H1 (cell line): ENCODE results near the gene NDRG4. TPM values are rescaled to one million over a fixed set of nuclear protein-coding genes. Genes with fewer than 3 reads are reported as not detected.

Experiments
- EP300 ChIP-seq, 2 experiments: IDR thresholded peaks; 1 replicate in 1 of 2; 2 replicates in 1 of 2; pipeline ENCODE4 v1.6.1; 2011 to 2012; ENCODE audit warnings: low read depth in 2 of 2, low read length in 2 of 2, mild to moderate bottlenecking in 2 of 2, borderline replicate concordance in 1 of 2, inconsistent platforms in 1 of 2, moderate library complexity in 1 of 2
- polyA plus RNA-seq, 7 experiments: library from polyadenylated mRNA; depleted of rRNA in 3 of 7; stranded (reverse) in 5 of 7; unstranded in 2 of 7; fragments of >200 nt in 5 of 7; fragments of 200-250 nt in 2 of 7; gene quantifications; 1 replicate in 5 of 7; 2 replicates in 1 of 7; 4 replicates in 1 of 7; pipeline versions ENCODE4 v1.2.1 to v1.2.3, GENCODE V29; 2011 to 2013; ENCODE audit warnings: missing spikeins in 2 of 7, mixed read lengths in 2 of 7
- total RNA-seq: library from RNA; stranded (reverse); fragmentation: NEBNext Ultra II Directional; extraction: Animal tissue kit (Norgen Biotek cat#: 25700); gene quantifications from 2 replicates; pipeline ENCODE4 v1.2.1, GENCODE V29; 2021
- TF ChIP-seq, protein P1 (sequence below): fragments of 300-600 bp; sonication (generic); IDR thresholded peaks from 2 replicates; pipeline ENCODE4 v1.7.1; 2012; ENCODE audit warnings: low read length, moderate library complexity, mild to moderate bottlenecking, inconsistent platforms; ENCODE audit not compliant: insufficient replicate concordance

The NDRG4 gene
- total and polyA plus RNA-seq, 2 of the 8 experiments (the other 6 are each of a cell fraction or from before 2014, with no cell fraction given): 20.8 to 30.9 TPM

DNA sequence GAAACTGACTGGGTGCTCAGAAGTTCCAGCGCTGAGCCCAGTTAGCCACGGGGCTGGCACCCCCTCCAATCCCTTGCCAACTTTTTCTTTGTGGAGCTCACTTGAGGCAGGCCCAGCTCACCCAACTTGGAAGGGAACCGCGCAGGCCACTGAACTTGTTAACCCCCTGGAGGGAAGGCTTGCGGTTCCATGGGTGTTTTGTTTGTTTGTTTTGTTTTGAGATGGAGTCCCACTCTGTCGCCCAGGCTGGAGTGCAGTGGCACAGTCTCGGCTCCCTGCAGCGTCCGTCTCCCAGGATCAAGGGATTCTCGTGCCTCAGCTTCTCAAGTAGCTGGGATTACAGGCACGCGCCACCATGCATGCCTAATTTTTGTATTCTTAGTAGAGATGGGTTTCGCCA lies 34.1 kb upstream of the NDRG4 start (continued):
- TF ChIP-seq, protein P1, sequence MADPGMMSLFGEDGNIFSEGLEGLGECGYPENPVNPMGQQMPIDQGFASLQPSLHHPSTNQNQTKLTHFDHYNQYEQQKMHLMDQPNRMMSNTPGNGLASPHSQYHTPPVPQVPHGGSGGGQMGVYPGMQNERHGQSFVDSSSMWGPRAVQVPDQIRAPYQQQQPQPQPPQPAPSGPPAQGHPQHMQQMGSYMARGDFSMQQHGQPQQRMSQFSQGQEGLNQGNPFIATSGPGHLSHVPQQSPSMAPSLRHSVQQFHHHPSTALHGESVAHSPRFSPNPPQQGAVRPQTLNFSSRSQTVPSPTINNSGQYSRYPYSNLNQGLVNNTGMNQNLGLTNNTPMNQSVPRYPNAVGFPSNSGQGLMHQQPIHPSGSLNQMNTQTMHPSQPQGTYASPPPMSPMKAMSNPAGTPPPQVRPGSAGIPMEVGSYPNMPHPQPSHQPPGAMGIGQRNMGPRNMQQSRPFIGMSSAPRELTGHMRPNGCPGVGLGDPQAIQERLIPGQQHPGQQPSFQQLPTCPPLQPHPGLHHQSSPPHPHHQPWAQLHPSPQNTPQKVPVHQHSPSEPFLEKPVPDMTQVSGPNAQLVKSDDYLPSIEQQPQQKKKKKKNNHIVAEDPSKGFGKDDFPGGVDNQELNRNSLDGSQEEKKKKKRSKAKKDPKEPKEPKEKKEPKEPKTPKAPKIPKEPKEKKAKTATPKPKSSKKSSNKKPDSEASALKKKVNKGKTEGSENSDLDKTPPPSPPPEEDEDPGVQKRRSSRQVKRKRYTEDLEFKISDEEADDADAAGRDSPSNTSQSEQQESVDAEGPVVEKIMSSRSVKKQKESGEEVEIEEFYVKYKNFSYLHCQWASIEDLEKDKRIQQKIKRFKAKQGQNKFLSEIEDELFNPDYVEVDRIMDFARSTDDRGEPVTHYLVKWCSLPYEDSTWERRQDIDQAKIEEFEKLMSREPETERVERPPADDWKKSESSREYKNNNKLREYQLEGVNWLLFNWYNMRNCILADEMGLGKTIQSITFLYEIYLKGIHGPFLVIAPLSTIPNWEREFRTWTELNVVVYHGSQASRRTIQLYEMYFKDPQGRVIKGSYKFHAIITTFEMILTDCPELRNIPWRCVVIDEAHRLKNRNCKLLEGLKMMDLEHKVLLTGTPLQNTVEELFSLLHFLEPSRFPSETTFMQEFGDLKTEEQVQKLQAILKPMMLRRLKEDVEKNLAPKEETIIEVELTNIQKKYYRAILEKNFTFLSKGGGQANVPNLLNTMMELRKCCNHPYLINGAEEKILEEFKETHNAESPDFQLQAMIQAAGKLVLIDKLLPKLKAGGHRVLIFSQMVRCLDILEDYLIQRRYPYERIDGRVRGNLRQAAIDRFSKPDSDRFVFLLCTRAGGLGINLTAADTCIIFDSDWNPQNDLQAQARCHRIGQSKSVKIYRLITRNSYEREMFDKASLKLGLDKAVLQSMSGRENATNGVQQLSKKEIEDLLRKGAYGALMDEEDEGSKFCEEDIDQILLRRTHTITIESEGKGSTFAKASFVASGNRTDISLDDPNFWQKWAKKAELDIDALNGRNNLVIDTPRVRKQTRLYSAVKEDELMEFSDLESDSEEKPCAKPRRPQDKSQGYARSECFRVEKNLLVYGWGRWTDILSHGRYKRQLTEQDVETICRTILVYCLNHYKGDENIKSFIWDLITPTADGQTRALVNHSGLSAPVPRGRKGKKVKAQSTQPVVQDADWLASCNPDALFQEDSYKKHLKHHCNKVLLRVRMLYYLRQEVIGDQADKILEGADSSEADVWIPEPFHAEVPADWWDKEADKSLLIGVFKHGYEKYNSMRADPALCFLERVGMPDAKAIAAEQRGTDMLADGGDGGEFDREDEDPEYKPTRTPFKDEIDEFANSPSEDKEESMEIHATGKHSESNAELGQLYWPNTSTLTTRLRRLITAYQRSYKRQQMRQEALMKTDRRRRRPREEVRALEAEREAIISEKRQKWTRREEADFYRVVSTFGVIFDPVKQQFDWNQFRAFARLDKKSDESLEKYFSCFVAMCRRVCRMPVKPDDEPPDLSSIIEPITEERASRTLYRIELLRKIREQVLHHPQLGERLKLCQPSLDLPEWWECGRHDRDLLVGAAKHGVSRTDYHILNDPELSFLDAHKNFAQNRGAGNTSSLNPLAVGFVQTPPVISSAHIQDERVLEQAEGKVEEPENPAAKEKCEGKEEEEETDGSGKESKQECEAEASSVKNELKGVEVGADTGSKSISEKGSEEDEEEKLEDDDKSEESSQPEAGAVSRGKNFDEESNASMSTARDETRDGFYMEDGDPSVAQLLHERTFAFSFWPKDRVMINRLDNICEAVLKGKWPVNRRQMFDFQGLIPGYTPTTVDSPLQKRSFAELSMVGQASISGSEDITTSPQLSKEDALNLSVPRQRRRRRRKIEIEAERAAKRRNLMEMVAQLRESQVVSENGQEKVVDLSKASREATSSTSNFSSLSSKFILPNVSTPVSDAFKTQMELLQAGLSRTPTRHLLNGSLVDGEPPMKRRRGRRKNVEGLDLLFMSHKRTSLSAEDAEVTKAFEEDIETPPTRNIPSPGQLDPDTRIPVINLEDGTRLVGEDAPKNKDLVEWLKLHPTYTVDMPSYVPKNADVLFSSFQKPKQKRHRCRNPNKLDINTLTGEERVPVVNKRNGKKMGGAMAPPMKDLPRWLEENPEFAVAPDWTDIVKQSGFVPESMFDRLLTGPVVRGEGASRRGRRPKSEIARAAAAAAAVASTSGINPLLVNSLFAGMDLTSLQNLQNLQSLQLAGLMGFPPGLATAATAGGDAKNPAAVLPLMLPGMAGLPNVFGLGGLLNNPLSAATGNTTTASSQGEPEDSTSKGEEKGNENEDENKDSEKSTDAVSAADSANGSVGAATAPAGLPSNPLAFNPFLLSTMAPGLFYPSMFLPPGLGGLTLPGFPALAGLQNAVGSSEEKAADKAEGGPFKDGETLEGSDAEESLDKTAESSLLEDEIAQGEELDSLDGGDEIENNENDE: no peak
- TF ChIP-seq EP300 (IDR thresholded peaks at IDR 0.05; ENCODE audit: borderline replicate concordance in 1 of 2, low read depth in 2 of 2, low read length in 2 of 2): no peak
